Liver (tissue), 3 donors: ENCODE data around the gene WNT2.

Experiments used
- ATF3 ChIP-seq: IDR thresholded peaks from 2 replicates; pipeline ENCODE4 v1.6.1; 2016; ENCODE audit warnings: antibody characterized with exemption
- CTCF ChIP-seq: fragments of 150-350 bp; IDR thresholded peaks from 2 replicates; pipeline ENCODE4 v1.5.1; 2017; ENCODE audit warnings: improper control_type of control experiment, low read depth, low read length; ENCODE audit not compliant: missing input control
- FOXA1 ChIP-seq: IDR thresholded peaks from 2 replicates; pipeline ENCODE4 v1.6.1; 2016; ENCODE audit warnings: antibody characterized with exemption
- HNF4G ChIP-seq: IDR thresholded peaks from 2 replicates; pipeline ENCODE4 v1.6.1; 2016; ENCODE audit warnings: antibody characterized with exemption
- RAD21 ChIP-seq, 2 donors: IDR thresholded peaks; 2 replicates each; pipeline ENCODE4 v1.6.1; 2016; ENCODE audit warnings: antibody characterized with exemption in 2 of 2, mild to moderate bottlenecking in 2 of 2
- RXRA ChIP-seq, 2 donors: IDR thresholded peaks; 2 replicates each; pipeline ENCODE4 v1.6.1; 2017 to 2018; ENCODE audit warnings: antibody characterized with exemption in 2 of 2, mild to moderate bottlenecking in 1 of 2
- donor health status: healthy.
- donor health status: healthy.

DNA sequence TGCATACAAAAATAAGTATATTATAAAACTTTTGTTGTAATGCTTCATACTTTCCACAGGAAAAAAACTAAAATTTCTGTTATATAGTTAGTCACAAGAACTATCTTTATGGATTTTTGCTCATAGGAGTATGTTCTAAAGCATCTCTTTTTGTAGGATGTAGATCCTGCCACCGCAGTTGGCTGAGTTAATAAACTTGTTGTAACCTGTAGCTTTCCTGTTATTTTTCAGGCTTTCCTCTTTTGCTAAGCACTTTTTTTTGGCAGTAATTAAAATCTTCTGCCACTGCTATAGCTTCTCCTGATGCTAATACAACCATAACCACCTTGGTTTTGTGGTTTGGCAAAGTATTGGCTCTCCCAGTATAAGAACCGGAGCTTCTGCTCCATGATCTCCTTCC lies 60.3 kb downstream of the WNT2 start:
- no peak for TF ChIP-seq CTCF
- TF ChIP-seq ATF3: no peak
- TF ChIP-seq FOXA1: no peak
- TF ChIP-seq RAD21 (IDR thresholded peaks at IDR 0.05): no peak
- no peak for TF ChIP-seq HNF4G
- no peak for TF ChIP-seq RXRA (IDR thresholded peaks at IDR 0.05)
